NCI-H1436 treated with DMSO at 0.1 percent for 48 hours (cell line): ENCODE data around the gene DLG2.
"Not testable (repeated sequence)": the region's sequence is repeated elsewhere in the genome, so short reads cannot be mapped to it uniquely, and the experiment has no call there.

Experiments
- DNase-seq: peaks from one replicate; lab custom pipeline; 2025; lab: John Stamatoyannopoulos, UW

The DLG2 gene

GRCh38 chr11:85231588-85231987, 395.6 kb downstream of the DLG2 start:
- DNase-seq, result no peak

GRCh38 chr11:85229723-85230122, 397.4 kb downstream of the DLG2 start:
- not testable (repeated sequence) for DNase-seq

- DNase-seq, result no peak
These were observed 430.2 kb downstream of the DLG2 start for GRCh38 chr11:85196968-85197367.

GRCh38 chr11:85195934-85196333, 431.2 kb downstream of the DLG2 start:
- no peak for DNase-seq

GRCh38 chr11:85187992-85188391, 439.2 kb downstream of the DLG2 start:
- DNase-seq, result no peak

- no peak for DNase-seq
These were observed 442.4 kb downstream of the DLG2 start for GRCh38 chr11:85184721-85185120.

GRCh38 chr11:85182441-85183387, 444.4 kb downstream of the DLG2 start:
- peak; percentile 88 for DNase-seq

GRCh38 chr11:85180528-85180927, 446.6 kb downstream of the DLG2 start:
- no peak for DNase-seq

GRCh38 chr11:85171648-85172257, 455.4 kb downstream of the DLG2 start:
- no peak for DNase-seq

- no peak for DNase-seq
These were observed 457.0 kb downstream of the DLG2 start for GRCh38 chr11:85170184-85170583.

- no peak for DNase-seq
These were observed 459.7 kb downstream of the DLG2 start for GRCh38 chr11:85167471-85167870.

- no peak for DNase-seq
These were observed 460.1 kb downstream of the DLG2 start for GRCh38 chr11:85167038-85167437.

- DNase-seq, result no peak
These were observed 461.3 kb downstream of the DLG2 start for GRCh38 chr11:85165819-85166218.

GRCh38 chr11:85164743-85165142, 462.4 kb downstream of the DLG2 start:
- no peak for DNase-seq

GRCh38 chr11:85154294-85154693, 472.9 kb downstream of the DLG2 start:
- DNase-seq, result no peak

- DNase-seq, result no peak
These were observed 489.5 kb downstream of the DLG2 start for GRCh38 chr11:85137597-85137996.

GRCh38 chr11:85133636-85134035, 493.5 kb downstream of the DLG2 start:
- DNase-seq, result no peak

GRCh38 chr11:85132851-85133585, 494.1 kb downstream of the DLG2 start:
- no peak for DNase-seq

GRCh38 chr11:85127349-85127748, 499.8 kb downstream of the DLG2 start:
- DNase-seq, result no peak

GRCh38 chr11:85123752-85124231, 503.4 kb downstream of the DLG2 start:
- no peak for DNase-seq

GRCh38 chr11:85118151-85118550, 509.0 kb downstream of the DLG2 start:
- no peak for DNase-seq

- DNase-seq, result no peak
These were observed 511.3 kb downstream of the DLG2 start for GRCh38 chr11:85115798-85116197.

GRCh38 chr11:85114786-85115185, 512.4 kb downstream of the DLG2 start:
- no peak for DNase-seq
